Fibroblast of skin of scalp (primary cell): ENCODE measurements around the gene PDZD7.

Source experiments
- DNase-seq: peaks from one replicate; pipeline ENCODE4 v3.0.0-alpha.2; 2013

The PDZD7 gene

GRCh38 chr10:100962351-100963080 is 68.4 kb downstream of the PDZD7 start:
- DNase-seq: no peak

GRCh38 chr10:100960251-100960650 is 70.7 kb downstream of the PDZD7 start:
- DNase-seq: no peak
